HepG2 (cell line): ENCODE data around the gene SERPINF2. TPM values are rescaled to one million over a fixed set of nuclear protein-coding genes. Genes with fewer than 3 reads are reported as not detected.

ENCODE experiments used
- AGO2 ChIP-seq: fragments of 200-400 bp; formaldehyde crosslinking; optimal IDR thresholded peaks from 2 replicates; pipeline ENCODE3; 2017; ENCODE audit warnings: mild to moderate bottlenecking, low read depth, low read length, moderate library complexity
- CBFB ChIP-seq: sonication (generic); formaldehyde crosslinking; IDR thresholded peaks from 2 replicates; pipeline ENCODE4 v1.4.0; 2020; ENCODE audit warnings: missing genetic modification reagents
- CCDC6 ChIP-seq: sonication (generic); formaldehyde crosslinking; IDR thresholded peaks from 2 replicates; pipeline ENCODE4 v1.8.1; 2022; ENCODE audit warnings: mild to moderate bottlenecking, missing genetic modification reagents, moderate library complexity
- DNMT1 ChIP-seq: sonication (generic); formaldehyde crosslinking; IDR thresholded peaks from 2 replicates; pipeline ENCODE4 v1.5.1; 2020; ENCODE audit warnings: mild to moderate bottlenecking, missing genetic modification reagents
- DPF2 ChIP-seq: sonication (generic); formaldehyde crosslinking; IDR thresholded peaks from 2 replicates; pipeline ENCODE4 v1.4.0; 2020; ENCODE audit warnings: mild to moderate bottlenecking, low read depth, missing genetic modification reagents, borderline replicate concordance
- ESRRA ChIP-seq: sonication (generic); formaldehyde crosslinking; IDR thresholded peaks from 2 replicates; pipeline ENCODE4 v1.5.1; 2020; ENCODE audit warnings: mild to moderate bottlenecking, low read depth, missing genetic modification reagents
- FOXO1 ChIP-seq: sonication (generic); formaldehyde crosslinking; IDR thresholded peaks from 2 replicates; pipeline ENCODE4 v1.4.0; 2020; ENCODE audit warnings: missing genetic modification reagents
- KDM2A ChIP-seq: sonication (generic); formaldehyde crosslinking; IDR thresholded peaks from 2 replicates; pipeline ENCODE4 v1.4.0; 2020; ENCODE audit warnings: low read depth, missing genetic modification reagents, borderline replicate concordance
- KDM3A ChIP-seq: IDR thresholded peaks from 2 replicates; pipeline ENCODE4 v1.6.1; 2018; ENCODE audit warnings: low read depth, missing compliant biosample characterization
- SOX6 ChIP-seq, 2 experiments: fragments of 450-650 bp in 1 of 2; sonication (generic) in 1 of 2; formaldehyde crosslinking in 1 of 2; IDR thresholded peaks; 2 replicates each; pipeline versions ENCODE4 v1.4.0 to v1.6.1; 2017 to 2020; ENCODE audit warnings: antibody characterized with exemption in 1 of 2, mild to moderate bottlenecking in 1 of 2, missing genetic modification reagents in 1 of 2
- STAG1 ChIP-seq: sonication (generic); formaldehyde crosslinking; IDR thresholded peaks from 2 replicates; pipeline ENCODE4 v1.4.0; 2020; ENCODE audit warnings: missing genetic modification reagents
- ZMYM4 ChIP-seq: sonication (generic); formaldehyde crosslinking; IDR thresholded peaks from 2 replicates; pipeline ENCODE4 v1.8.1; 2023; ENCODE audit warnings: mild to moderate bottlenecking, missing genetic modification reagents
- ZNF20 ChIP-seq: sonication (generic); formaldehyde crosslinking; IDR thresholded peaks from 2 replicates; pipeline ENCODE4 v1.4.0; 2020; ENCODE audit warnings: mild to moderate bottlenecking, moderate library complexity, missing genetic modification reagents
- ZNF232 ChIP-seq: sonication (generic); formaldehyde crosslinking; IDR thresholded peaks from 2 replicates; pipeline ENCODE4 v1.4.0; 2020; ENCODE audit warnings: missing genetic modification reagents, borderline replicate concordance
- ZNF34 ChIP-seq: sonication (generic); formaldehyde crosslinking; IDR thresholded peaks from 2 replicates; pipeline ENCODE4 v1.4.0; 2020; ENCODE audit warnings: mild to moderate bottlenecking, missing genetic modification reagents, borderline replicate concordance
- ZNF362 ChIP-seq: sonication (generic); formaldehyde crosslinking; IDR thresholded peaks from 2 replicates; pipeline ENCODE4 v1.4.0; 2020; ENCODE audit warnings: missing genetic modification reagents, mild to moderate bottlenecking, borderline replicate concordance
- ZNF382 ChIP-seq: sonication (generic); formaldehyde crosslinking; IDR thresholded peaks from 2 replicates; pipeline ENCODE4 v1.5.0; 2020; ENCODE audit warnings: missing genetic modification reagents, mild to moderate bottlenecking, borderline replicate concordance
- ZNF629 ChIP-seq: sonication (generic); formaldehyde crosslinking; conservative IDR thresholded peaks from 2 replicates; pipeline ENCODE4 v1.5.0; 2020; ENCODE audit warnings: missing genetic modification reagents
- ZNF768 ChIP-seq: sonication (generic); formaldehyde crosslinking; IDR thresholded peaks from 2 replicates; pipeline ENCODE4 v1.4.0; 2020; ENCODE audit warnings: missing genetic modification reagents
- ZSCAN25 ChIP-seq: sonication (generic); formaldehyde crosslinking; IDR thresholded peaks from 2 replicates; pipeline ENCODE4 v1.8.0; 2022; ENCODE audit warnings: mild to moderate bottlenecking, missing genetic modification reagents
- polyA plus RNA-seq, 8 experiments: library from polyadenylated mRNA; depleted of rRNA in 3 of 8; stranded (reverse) in 7 of 8; unstranded in 1 of 8; fragments of >200 nt; fragmentation: Illumina TruSeq in 4 of 8; extraction: Trizol in 4 of 8; gene quantifications; 2 replicates each; pipeline versions ENCODE4 v1.2.1 to v1.2.3, GENCODE V29; 2011 to 2016; ENCODE audit warnings: low read depth in 4 of 8, missing spikeins in 1 of 8, mixed read lengths in 1 of 8; ENCODE audit not compliant: insufficient read depth in 1 of 8
- total RNA-seq, 5 experiments: library from RNA; depleted of rRNA; stranded (reverse); fragments of >200 nt; fragmentation: Illumina TruSeq; extraction: Trizol; gene quantifications; 2 replicates each; pipeline ENCODE4 v1.2.3, GENCODE V29; 2016; ENCODE audit warnings: low read depth in 1 of 5
- TF ChIP-seq, protein P1 (sequence below): sonication (generic); formaldehyde crosslinking; IDR thresholded peaks from 2 replicates; pipeline ENCODE4 v1.4.0; 2020; ENCODE audit warnings: mild to moderate bottlenecking, missing genetic modification reagents
- TF ChIP-seq, protein P2 (sequence below): IDR thresholded peaks from 2 replicates; pipeline ENCODE4 v1.6.1; 2016; ENCODE audit warnings: missing compliant biosample characterization, missing genetic modification reagents, borderline replicate concordance
- TF ChIP-seq, protein P3 (sequence below): sonication (generic); formaldehyde crosslinking; IDR thresholded peaks from 2 replicates; pipeline ENCODE4 v1.5.0; 2020; ENCODE audit warnings: missing genetic modification reagents, mild to moderate bottlenecking, borderline replicate concordance

The SERPINF2 gene
- total and polyA plus RNA-seq, 2 of the 13 experiments (the other 11 are each of a cell fraction or from before 2014, with no cell fraction given), result 309 to 548 TPM

- TF ChIP-seq DPF2 (CRISPR knock-in tag), result no peak
- no peak; the same call in 1 of the 2 replicates for TF ChIP-seq DNMT1 (CRISPR knock-in tag)
- TF ChIP-seq, protein P1, sequence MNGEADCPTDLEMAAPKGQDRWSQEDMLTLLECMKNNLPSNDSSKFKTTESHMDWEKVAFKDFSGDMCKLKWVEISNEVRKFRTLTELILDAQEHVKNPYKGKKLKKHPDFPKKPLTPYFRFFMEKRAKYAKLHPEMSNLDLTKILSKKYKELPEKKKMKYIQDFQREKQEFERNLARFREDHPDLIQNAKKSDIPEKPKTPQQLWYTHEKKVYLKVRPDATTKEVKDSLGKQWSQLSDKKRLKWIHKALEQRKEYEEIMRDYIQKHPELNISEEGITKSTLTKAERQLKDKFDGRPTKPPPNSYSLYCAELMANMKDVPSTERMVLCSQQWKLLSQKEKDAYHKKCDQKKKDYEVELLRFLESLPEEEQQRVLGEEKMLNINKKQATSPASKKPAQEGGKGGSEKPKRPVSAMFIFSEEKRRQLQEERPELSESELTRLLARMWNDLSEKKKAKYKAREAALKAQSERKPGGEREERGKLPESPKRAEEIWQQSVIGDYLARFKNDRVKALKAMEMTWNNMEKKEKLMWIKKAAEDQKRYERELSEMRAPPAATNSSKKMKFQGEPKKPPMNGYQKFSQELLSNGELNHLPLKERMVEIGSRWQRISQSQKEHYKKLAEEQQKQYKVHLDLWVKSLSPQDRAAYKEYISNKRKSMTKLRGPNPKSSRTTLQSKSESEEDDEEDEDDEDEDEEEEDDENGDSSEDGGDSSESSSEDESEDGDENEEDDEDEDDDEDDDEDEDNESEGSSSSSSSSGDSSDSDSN (CRISPR knock-in tag), result peak; percentile 58
- no peak for TF ChIP-seq ZNF629
- no peak for TF ChIP-seq CBFB (CRISPR knock-in tag)
- no peak for TF ChIP-seq ZSCAN25 (CRISPR knock-in tag)
- no peak for TF ChIP-seq ZNF362
- TF ChIP-seq SOX6 (IDR thresholded peaks at IDR 0.05), result no peak
- no peak for TF ChIP-seq SOX6 (CRISPR knock-in tag; IDR thresholded peaks at IDR 0.05)
- TF ChIP-seq AGO2, result peak; percentile 95
- TF ChIP-seq ZNF20 (CRISPR knock-in tag), result no peak
- TF ChIP-seq FOXO1, result peak; percentile 55; the same call in 1 of the 2 replicates
- no peak for TF ChIP-seq ZMYM4 (CRISPR knock-in tag)
- TF ChIP-seq, protein P2, sequence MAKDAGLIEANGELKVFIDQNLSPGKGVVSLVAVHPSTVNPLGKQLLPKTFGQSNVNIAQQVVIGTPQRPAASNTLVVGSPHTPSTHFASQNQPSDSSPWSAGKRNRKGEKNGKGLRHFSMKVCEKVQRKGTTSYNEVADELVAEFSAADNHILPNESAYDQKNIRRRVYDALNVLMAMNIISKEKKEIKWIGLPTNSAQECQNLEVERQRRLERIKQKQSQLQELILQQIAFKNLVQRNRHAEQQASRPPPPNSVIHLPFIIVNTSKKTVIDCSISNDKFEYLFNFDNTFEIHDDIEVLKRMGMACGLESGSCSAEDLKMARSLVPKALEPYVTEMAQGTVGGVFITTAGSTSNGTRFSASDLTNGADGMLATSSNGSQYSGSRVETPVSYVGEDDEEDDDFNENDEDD (CRISPR knock-in tag), result no peak
- no peak for TF ChIP-seq ESRRA (CRISPR knock-in tag)
- TF ChIP-seq STAG1 (CRISPR knock-in tag), result no peak
- TF ChIP-seq CCDC6 (CRISPR knock-in tag), result 0 out of 2 replicates have a peak, but pooled peaks have one; percentile 0
- no peak for TF ChIP-seq KDM2A
- TF ChIP-seq KDM3A, result no peak
- 0 out of 2 replicates have a peak, but pooled peaks have one; percentile 68 for TF ChIP-seq ZNF34
- TF ChIP-seq, protein P3, sequence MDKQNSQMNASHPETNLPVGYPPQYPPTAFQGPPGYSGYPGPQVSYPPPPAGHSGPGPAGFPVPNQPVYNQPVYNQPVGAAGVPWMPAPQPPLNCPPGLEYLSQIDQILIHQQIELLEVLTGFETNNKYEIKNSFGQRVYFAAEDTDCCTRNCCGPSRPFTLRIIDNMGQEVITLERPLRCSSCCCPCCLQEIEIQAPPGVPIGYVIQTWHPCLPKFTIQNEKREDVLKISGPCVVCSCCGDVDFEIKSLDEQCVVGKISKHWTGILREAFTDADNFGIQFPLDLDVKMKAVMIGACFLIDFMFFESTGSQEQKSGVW (CRISPR knock-in tag), result no peak
- TF ChIP-seq ZNF382 (CRISPR knock-in tag), result no peak
- TF ChIP-seq ZNF232, result no peak
- TF ChIP-seq ZNF768 (CRISPR knock-in tag), result no peak; the same call in 1 of the 2 replicates
Measured at GRCh38 chr17:1762233-1762900, 19.7 kb downstream of the SERPINF2 start (continued).
